HepG2 (cell line): ENCODE results near the gene CLDN9. TPM values are rescaled to one million over a fixed set of nuclear protein-coding genes. Genes with fewer than 3 reads are reported as not detected.

ENCODE experiments used
- ARID2 ChIP-seq: sonication (generic); formaldehyde crosslinking; IDR thresholded peaks from 2 replicates; pipeline ENCODE4 v1.8.1; 2022; ENCODE audit warnings: mild to moderate bottlenecking, missing genetic modification reagents, borderline replicate concordance
- ARNTL ChIP-seq: sonication (generic); formaldehyde crosslinking; IDR thresholded peaks from 2 replicates; pipeline ENCODE4 v1.4.0; 2020; ENCODE audit warnings: mild to moderate bottlenecking, missing genetic modification reagents
- ATM ChIP-seq: fragments of 450-650 bp; IDR thresholded peaks from 2 replicates; pipeline ENCODE4 v1.7.1; 2017; ENCODE audit warnings: mild to moderate bottlenecking, borderline replicate concordance
- GTF3A ChIP-seq: sonication (generic); formaldehyde crosslinking; conservative IDR thresholded peaks from 2 replicates; pipeline ENCODE4 v1.4.0; 2020; ENCODE audit warnings: mild to moderate bottlenecking, missing genetic modification reagents
- HMG20A ChIP-seq: IDR thresholded peaks from 2 replicates; pipeline ENCODE4 v1.6.1; 2016; ENCODE audit warnings: borderline replicate concordance
- HNRNPLL ChIP-seq: fragments of 200-400 bp; formaldehyde crosslinking; IDR thresholded peaks from 2 replicates; pipeline ENCODE4 v1.6.1; 2017; ENCODE audit warnings: mild to moderate bottlenecking, low read depth, low read length; ENCODE audit not compliant: poor library complexity, severe bottlenecking
- MED13 ChIP-seq: sonication (generic); formaldehyde crosslinking; IDR thresholded peaks from 2 replicates; pipeline ENCODE4 v1.5.0; 2020; ENCODE audit warnings: missing genetic modification reagents
- MIER3 ChIP-seq: IDR thresholded peaks from 2 replicates; pipeline ENCODE4 v1.6.1; 2016; ENCODE audit warnings: missing compliant biosample characterization, borderline replicate concordance
- MIXL1 ChIP-seq: IDR thresholded peaks from 2 replicates; pipeline ENCODE4 v1.6.1; 2016
- MXD4 ChIP-seq: IDR thresholded peaks from 2 replicates; pipeline ENCODE4 v1.6.1; 2016; ENCODE audit warnings: mild to moderate bottlenecking, missing biosample characterization, missing genetic modification reagents
- PAX8 ChIP-seq: sonication (generic); formaldehyde crosslinking; IDR thresholded peaks from 2 replicates; pipeline ENCODE4 v1.8.0; 2022; ENCODE audit warnings: mild to moderate bottlenecking, missing genetic modification reagents, borderline replicate concordance
- RAD21 ChIP-seq: fragments of 450-650 bp; formaldehyde crosslinking; IDR thresholded peaks from 2 replicates; pipeline ENCODE4 v1.5.0; 2020; ENCODE audit warnings: mild to moderate bottlenecking
- RFXANK ChIP-seq: IDR thresholded peaks from 2 replicates; pipeline ENCODE4 v1.6.1; 2016
- SMARCE1 ChIP-seq: fragments of 450-650 bp; IDR thresholded peaks from 2 replicates; pipeline ENCODE4 v1.6.1; 2017; ENCODE audit warnings: borderline replicate concordance
- SRSF1 ChIP-seq: fragments of 200-400 bp; formaldehyde crosslinking; optimal IDR thresholded peaks from 2 replicates; pipeline ENCODE3; 2017; ENCODE audit warnings: mild to moderate bottlenecking, low read depth, low read length, moderate library complexity
- TBX2 ChIP-seq: sonication (generic); formaldehyde crosslinking; IDR thresholded peaks from 2 replicates; pipeline ENCODE4 v1.5.0; 2020; ENCODE audit warnings: missing genetic modification reagents, mild to moderate bottlenecking, borderline replicate concordance
- TFAP4 ChIP-seq: sonication (generic); IDR thresholded peaks from 2 replicates; pipeline ENCODE4 v1.6.1; 2016; ENCODE audit warnings: low read depth, borderline replicate concordance
- TMF1 ChIP-seq: sonication (generic); formaldehyde crosslinking; IDR thresholded peaks from 2 replicates; pipeline ENCODE4 v1.8.1; 2022; ENCODE audit warnings: low read depth, missing genetic modification reagents
- TRAFD1 ChIP-seq: sonication (generic); formaldehyde crosslinking; IDR thresholded peaks from 2 replicates; pipeline ENCODE4 v1.5.1; 2020; ENCODE audit warnings: missing genetic modification reagents, mild to moderate bottlenecking, borderline replicate concordance
- TSC22D2 ChIP-seq: sonication (generic); formaldehyde crosslinking; IDR thresholded peaks from 2 replicates; pipeline ENCODE4 v1.5.1; 2020; ENCODE audit warnings: missing genetic modification reagents, mild to moderate bottlenecking, borderline replicate concordance
- XRCC5 ChIP-seq: fragments of 200-400 bp; formaldehyde crosslinking; optimal IDR thresholded peaks from 2 replicates; pipeline ENCODE3; 2017; ENCODE audit warnings: mild to moderate bottlenecking, low read length
- ZBTB34 ChIP-seq: sonication (generic); formaldehyde crosslinking; IDR thresholded peaks from 2 replicates; pipeline ENCODE4 v1.8.0; 2022; ENCODE audit warnings: mild to moderate bottlenecking, missing genetic modification reagents
- ZNF124 ChIP-seq: sonication (generic); formaldehyde crosslinking; IDR thresholded peaks from 2 replicates; pipeline ENCODE4 v1.4.0; 2020; ENCODE audit warnings: missing genetic modification reagents
- ZNF263 ChIP-seq: sonication (generic); formaldehyde crosslinking; IDR thresholded peaks from 2 replicates; pipeline ENCODE4 v1.4.0; 2020; ENCODE audit warnings: missing genetic modification reagents
- ZNF367 ChIP-seq: sonication (generic); formaldehyde crosslinking; IDR thresholded peaks from 2 replicates; pipeline ENCODE4 v1.4.0; 2020; ENCODE audit warnings: missing genetic modification reagents, borderline replicate concordance
- ZNF414 ChIP-seq: sonication (generic); formaldehyde crosslinking; IDR thresholded peaks from 2 replicates; pipeline ENCODE4 v1.5.0; 2020; ENCODE audit warnings: missing genetic modification reagents
- ZNF530 ChIP-seq: sonication (generic); formaldehyde crosslinking; IDR thresholded peaks from 2 replicates; pipeline ENCODE4 v1.5.0; 2020; ENCODE audit warnings: low read depth, mild to moderate bottlenecking, missing genetic modification reagents
- ZNF776 ChIP-seq: sonication (generic); formaldehyde crosslinking; IDR thresholded peaks from 2 replicates; pipeline ENCODE4 v1.4.0; 2020; ENCODE audit warnings: mild to moderate bottlenecking, missing genetic modification reagents
- ZSCAN12 ChIP-seq: sonication (generic); formaldehyde crosslinking; IDR thresholded peaks from 2 replicates; pipeline ENCODE4 v1.9.0; 2021; ENCODE audit warnings: mild to moderate bottlenecking, missing genetic modification reagents
- polyA plus RNA-seq, 8 experiments: library from polyadenylated mRNA; depleted of rRNA in 3 of 8; stranded (reverse) in 7 of 8; unstranded in 1 of 8; fragments of >200 nt; fragmentation: Illumina TruSeq in 4 of 8; extraction: Trizol in 4 of 8; gene quantifications; 2 replicates each; pipeline versions ENCODE4 v1.2.1 to v1.2.3, GENCODE V29; 2011 to 2016; ENCODE audit warnings: low read depth in 4 of 8, missing spikeins in 1 of 8, mixed read lengths in 1 of 8; ENCODE audit not compliant: insufficient read depth in 1 of 8
- total RNA-seq, 5 experiments: library from RNA; depleted of rRNA; stranded (reverse); fragments of >200 nt; fragmentation: Illumina TruSeq; extraction: Trizol; gene quantifications; 2 replicates each; pipeline ENCODE4 v1.2.3, GENCODE V29; 2016; ENCODE audit warnings: low read depth in 1 of 5

The CLDN9 gene
- total and polyA plus RNA-seq, 2 of the 13 experiments (the other 11 are each of a cell fraction or from before 2014, with no cell fraction given) = 0.15 to 0.26 TPM

GRCh38 chr16:3059041-3059722 is 46.5 kb downstream of the CLDN9 start (continued):
- TF ChIP-seq TRAFD1 (CRISPR knock-in tag) (no peak), TFAP4 (no peak), ZNF530 (CRISPR knock-in tag) (no peak), TMF1 (CRISPR knock-in tag) (no peak), ARNTL (CRISPR knock-in tag) (peak; percentile 78), SRSF1 (peak; percentile 85), TBX2 (CRISPR knock-in tag) (peak; percentile 53; the same call in 1 of the 2 replicates), ZNF776 (CRISPR knock-in tag) (0 out of 2 replicates have a peak, but pooled peaks have one; percentile 31), PAX8 (CRISPR knock-in tag) (no peak), ZNF414 (no peak), MIER3 (no peak), ARID2 (no peak), ZNF367 (no peak), MXD4 (CRISPR knock-in tag) (peak; percentile 67; the same call in 1 of the 2 replicates), XRCC5 (peak; percentile 25), MED13 (CRISPR knock-in tag) (no peak), RFXANK (CRISPR knock-in tag) (no peak), TSC22D2 (CRISPR knock-in tag) (no peak), SMARCE1 (no peak), ZNF124 (peak; percentile 42; the same call in 1 of the 2 replicates), ZSCAN12 (CRISPR knock-in tag) (no peak), RAD21 (peak; percentile 98), ATM (no peak), GTF3A (no peak), ZNF263 (CRISPR knock-in tag) (no peak), HNRNPLL (peak; percentile 29), ZBTB34 (CRISPR knock-in tag) (no peak), HMG20A (CRISPR knock-in tag) (no peak), MIXL1 (CRISPR knock-in tag) (no peak)
